DOHH2 (cell line): ENCODE results near the gene DPP10.

Experiments used
- EZH2phosphoT487 ChIP-seq: fragments of 200-600 bp; sonication (generic); IDR thresholded peaks from 2 replicates; pipeline ENCODE4 v1.6.1; 2017; ENCODE audit warnings: borderline replicate concordance, mild to moderate bottlenecking, antibody characterized with exemption, low read length, moderate library complexity, mixed read lengths
- TF ChIP-seq, protein P1 (sequence below): fragments of 200-600 bp; sonication (generic); IDR thresholded peaks from one replicate; pipeline ENCODE4 v1.5.1; 2014; ENCODE audit warnings: antibody characterized with exemption, mild to moderate bottlenecking, low read depth, low read length; ENCODE audit not compliant: poor library complexity, severe bottlenecking

- TF ChIP-seq, protein P1, sequence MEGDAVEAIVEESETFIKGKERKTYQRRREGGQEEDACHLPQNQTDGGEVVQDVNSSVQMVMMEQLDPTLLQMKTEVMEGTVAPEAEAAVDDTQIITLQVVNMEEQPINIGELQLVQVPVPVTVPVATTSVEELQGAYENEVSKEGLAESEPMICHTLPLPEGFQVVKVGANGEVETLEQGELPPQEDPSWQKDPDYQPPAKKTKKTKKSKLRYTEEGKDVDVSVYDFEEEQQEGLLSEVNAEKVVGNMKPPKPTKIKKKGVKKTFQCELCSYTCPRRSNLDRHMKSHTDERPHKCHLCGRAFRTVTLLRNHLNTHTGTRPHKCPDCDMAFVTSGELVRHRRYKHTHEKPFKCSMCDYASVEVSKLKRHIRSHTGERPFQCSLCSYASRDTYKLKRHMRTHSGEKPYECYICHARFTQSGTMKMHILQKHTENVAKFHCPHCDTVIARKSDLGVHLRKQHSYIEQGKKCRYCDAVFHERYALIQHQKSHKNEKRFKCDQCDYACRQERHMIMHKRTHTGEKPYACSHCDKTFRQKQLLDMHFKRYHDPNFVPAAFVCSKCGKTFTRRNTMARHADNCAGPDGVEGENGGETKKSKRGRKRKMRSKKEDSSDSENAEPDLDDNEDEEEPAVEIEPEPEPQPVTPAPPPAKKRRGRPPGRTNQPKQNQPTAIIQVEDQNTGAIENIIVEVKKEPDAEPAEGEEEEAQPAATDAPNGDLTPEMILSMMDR: no peak
- no peak for TF ChIP-seq EZH2phosphoT487
Measured at GRCh38 chr2:115874427-115874826, 1432.0 kb downstream of the DPP10 start.
